NCI-H2081 treated with DMSO at 0.1 percent for 48 hours (cell line): Measurements from ENCODE around the gene TCEAL3.
"Not testable (repeated sequence)": the region's sequence is repeated elsewhere in the genome, so short reads cannot be mapped to it uniquely, and the experiment has no call there.

Experiments
- DNase-seq: peaks from one replicate; lab custom pipeline; 2025; lab: John Stamatoyannopoulos, UW

The TCEAL3 gene

GRCh38 chrX:103607364-103608305, at the start of gene TCEAL3:
Gene TCEAL3 (plus strand): TSS chrX:103607963. CDS start chrX:103609065, 1,102 bp downstream.
- peak; percentile 34 for DNase-seq

- no peak for DNase-seq
Measured at GRCh38 chrX:103560256-103560655, 47.5 kb upstream of the TCEAL3 start.

- no peak for DNase-seq
Measured at GRCh38 chrX:103562801-103563200, 45.0 kb upstream of the TCEAL3 start.

- DNase-seq: no peak
Measured at GRCh38 chrX:103565197-103565596, 42.6 kb upstream of the TCEAL3 start.

GRCh38 chrX:103565752-103566151, 42.0 kb upstream of the TCEAL3 start:
- no peak for DNase-seq

- DNase-seq: no peak
Measured at GRCh38 chrX:103571121-103571520, 36.6 kb upstream of the TCEAL3 start.

- no peak for DNase-seq
Measured at GRCh38 chrX:103571726-103572125, 36.0 kb upstream of the TCEAL3 start.

- DNase-seq: no peak
Measured at GRCh38 chrX:103573202-103573601, 34.6 kb upstream of the TCEAL3 start.

- DNase-seq: peak; percentile 33
Measured at GRCh38 chrX:103584596-103584995, 23.2 kb upstream of the TCEAL3 start.

GRCh38 chrX:103585411-103586313, 22.1 kb upstream of the TCEAL3 start, which contains the start of gene TCEAL4:
Gene TCEAL4 (plus strand): TSS chrX:103585515. CDS start chrX:103586676, 1,161 bp downstream.
- peak; percentile 3 for DNase-seq

GRCh38 chrX:103586314-103586646, 21.5 kb upstream of the TCEAL3 start:
- no peak for DNase-seq

GRCh38 chrX:103586659-103587058, 21.1 kb upstream of the TCEAL3 start:
- DNase-seq: no peak

- DNase-seq: not testable (repeated sequence)
Measured at GRCh38 chrX:103592295-103592694, 15.5 kb upstream of the TCEAL3 start.

GRCh38 chrX:103595202-103595601, 12.6 kb upstream of the TCEAL3 start:
- DNase-seq: not testable (repeated sequence)

GRCh38 chrX:103608306-103608963, 672 bp downstream of the TCEAL3 start:
- no peak for DNase-seq

GRCh38 chrX:103610282-103610681, 2.5 kb downstream of the TCEAL3 start:
- no peak for DNase-seq

- no peak for DNase-seq
Measured at GRCh38 chrX:103613362-103613890, 5.7 kb downstream of the TCEAL3 start.

GRCh38 chrX:103614999-103615398, 7.2 kb downstream of the TCEAL3 start:
- no peak for DNase-seq

- DNase-seq: no peak
Measured at GRCh38 chrX:103615781-103616371, 8.1 kb downstream of the TCEAL3 start.

GRCh38 chrX:103616676-103617186, 9.0 kb downstream of the TCEAL3 start:
- DNase-seq: no peak

GRCh38 chrX:103624111-103624510, 16.3 kb downstream of the TCEAL3 start:
- DNase-seq: no peak
